Aorta (tissue), 5 donors: ENCODE measurements around the gene FANCI. TPM values are rescaled to one million over a fixed set of nuclear protein-coding genes. Genes with fewer than 3 reads are reported as not detected.

Source experiments
- ATAC-seq: fragments of 200-7000 bp; cut with Tn5 transposase; one replicate; pipeline ENCODE4 v1.9.1; 2022; ENCODE audit warnings: moderate library complexity; ENCODE audit not compliant: low FRiP score
- DNase-seq, 2 donors: peaks; one replicate each; pipeline ENCODE4 v3.0.0-alpha.2; 2020
- H3K27ac ChIP-seq, 2 donors: one replicate each; pipeline ENCODE4 v1.5.1; 2013; ENCODE audit warnings: low read length in 2 of 2, mild to moderate bottlenecking in 2 of 2, moderate library complexity in 2 of 2, control low read depth in 1 of 2, inconsistent platforms in 1 of 2, low read depth in 1 of 2
- H3K27me3 ChIP-seq, 2 donors: one replicate each; pipeline ENCODE4 v1.6.1; 2013; ENCODE audit warnings: control low read depth in 1 of 2, low read length in 1 of 2, mild to moderate bottlenecking in 1 of 2, moderate library complexity in 1 of 2; ENCODE audit not compliant: insufficient read depth in 2 of 2, control insufficient read depth in 1 of 2
- H3K36me3 ChIP-seq, 2 donors: one replicate each; pipeline ENCODE4 v1.6.1; 2013; ENCODE audit warnings: control low read depth in 1 of 2, low read length in 1 of 2, mild to moderate bottlenecking in 1 of 2; ENCODE audit not compliant: insufficient read depth in 2 of 2, control insufficient read depth in 1 of 2
- H3K4me1 ChIP-seq, 2 donors: one replicate each; pipeline ENCODE4 v1.6.1; 2013; ENCODE audit warnings: low read length in 2 of 2, control low read depth in 1 of 2, mild to moderate bottlenecking in 1 of 2, moderate library complexity in 1 of 2; ENCODE audit not compliant: insufficient read depth in 2 of 2, control insufficient read depth in 1 of 2
- H3K4me3 ChIP-seq, 2 donors: one replicate each; pipeline ENCODE4 v1.5.1; 2013; ENCODE audit warnings: low read length in 2 of 2, control low read depth in 1 of 2, mild to moderate bottlenecking in 1 of 2
- H3K9me3 ChIP-seq: one replicate; pipeline ENCODE4 v1.6.1; 2013; ENCODE audit warnings: mild to moderate bottlenecking, low read length; ENCODE audit not compliant: control insufficient read depth
- WGBS, 2 donors: extraction: QIAGEN DNeasy Blood & Tissue Kit; methylation state at CpG; one replicate each; pipeline ENCODE4 v1.1.7; 2013; 5-methylcytosine and 5-hydroxymethylcytosine counted together
- intact Hi-C, 2 donors: fragments of 100-400 bp; cut with DNase I; formaldehyde crosslinking; loops; one replicate each; pipeline versions ENCODE4 v1.14.2 to v1.15.0; 2022
- polyA plus RNA-seq, 2 donors: library from polyadenylated mRNA; stranded (reverse); fragments of 200-250 nt; gene quantifications; one replicate each; pipeline ENCODE4 v1.2.3, GENCODE V29; 2013
- total RNA-seq, 2 donors: library from RNA; stranded (reverse); fragmentation: NEBNext Ultra II Directional; extraction: Animal tissue kit (Norgen Biotek cat#: 25700); gene quantifications; one replicate each; pipeline ENCODE4 v1.2.1, GENCODE V29; 2021
- donor health status: healthy with polysubstance abuse.
- donor health status: Bipolar disorder and iron deficiency.
- donor health status: DM: no; HTN: no; CAD: no.
- donor health status: DM: no; HTN: no; CAD: no.
- donor health status: DM: yes; HTN: yes; CAD: no.

FANCI gene
- total and polyA plus RNA-seq, 4 donors, result 1.3 to 9.1 (median 5.0) TPM

GRCh38 chr15:89335298-89336041 lies 91.7 kb downstream of the FANCI start:
- Histone ChIP-seq H3K36me3 (no peaks in the 10 kb centered on the region), H3K4me1 (no peaks in the 10 kb centered on the region), H3K9me3 (no peaks in the 10 kb centered on the region), H3K4me3 (peak overlapping the region; percentile 2 to 15), H3K27ac (peak overlapping the region in 1 of 2 donors; percentile 20), H3K27me3 (no peaks in the 10 kb centered on the region)
- peak; percentile 23 for ATAC-seq
- WGBS, 2 donors, result 5% methylated on average over 40 of the region's 40 CpGs
- intact Hi-C loops, result no loop called here
- DNase-seq, result peak in 1 of 2 donors; percentile 81

- Histone ChIP-seq H3K9me3 (no peaks in the 10 kb centered on the region), H3K36me3 (no peaks in the 10 kb centered on the region), H3K4me3 (no peak overlapping the region), H3K27me3 (no peaks in the 10 kb centered on the region), H3K27ac (no peak overlapping the region), H3K4me1 (no peaks in the 10 kb centered on the region)
- intact Hi-C loops, result no loop called here
- WGBS, 2 donors, result 76 to 78% methylated on average over 6 of the region's 6 CpGs
- DNase-seq, result peak; percentile 11 to 28
- ATAC-seq, result no peak
Measured at GRCh38 chr15:89338036-89338435, 94.3 kb downstream of the FANCI start.

GRCh38 chr15:89340573-89340972 lies 96.8 kb downstream of the FANCI start:
- intact Hi-C loops, result no loop called here
- Histone ChIP-seq H3K9me3 (no peaks in the 10 kb centered on the region), H3K4me1 (no peaks in the 10 kb centered on the region), H3K4me3 (no peak overlapping the region), H3K36me3 (no peaks in the 10 kb centered on the region), H3K27me3 (no peaks in the 10 kb centered on the region), H3K27ac (no peak overlapping the region)
- ATAC-seq, result no peak
- 70 to 71% methylated on average over 7 of the region's 7 CpGs for WGBS, 2 donors
- DNase-seq, result peak; percentile 9 to 51

GRCh38 chr15:89341316-89342005 lies 97.7 kb downstream of the FANCI start:
- intact Hi-C loops, result no loop called here
- Histone ChIP-seq H3K27me3 (no peaks in the 10 kb centered on the region), H3K36me3 (no peaks in the 10 kb centered on the region), H3K9me3 (no peaks in the 10 kb centered on the region), H3K27ac (no peak overlapping the region), H3K4me3 (no peak overlapping the region), H3K4me1 (no peaks in the 10 kb centered on the region)
- ATAC-seq (no peak), DNase-seq (peak; percentile 29 to 67)
- 66 to 75% methylated on average over 8 of the region's 8 CpGs for WGBS, 2 donors

- DNase-seq, result peak in 1 of 2 donors; percentile 22
- no peaks in the 10 kb centered on the region for H3K9me3 ChIP-seq
- no peaks in the 10 kb centered on the region for H3K4me1 ChIP-seq
- intact Hi-C loops, result no loop called here
- no peak overlapping the region for H3K27ac ChIP-seq
- no peak overlapping the region for H3K4me3 ChIP-seq
- WGBS, 2 donors, result 91 to 93% methylated on average over 3 of the region's 3 CpGs
- no peak for ATAC-seq
- no peaks in the 10 kb centered on the region for H3K36me3 ChIP-seq
- no peaks in the 10 kb centered on the region for H3K27me3 ChIP-seq
Measured at GRCh38 chr15:89342840-89343239, 99.1 kb downstream of the FANCI start.

- Histone ChIP-seq H3K36me3 (no peaks in the 10 kb centered on the region), H3K27me3 (no peaks in the 10 kb centered on the region), H3K9me3 (no peaks in the 10 kb centered on the region), H3K27ac (no peak overlapping the region), H3K4me1 (no peaks in the 10 kb centered on the region), H3K4me3 (no peak overlapping the region)
- intact Hi-C loops, result no loop called here
- WGBS, 2 donors, result 79 to 90% methylated on average over 4 of the region's 4 CpGs
- no peak for DNase-seq
- ATAC-seq, result no peak
Measured at GRCh38 chr15:89345248-89345647, 101.5 kb downstream of the FANCI start.

- ATAC-seq (no peak), DNase-seq (peak in 1 of 2 donors; percentile 26)
- 37 to 41% methylated on average over 10 of the region's 10 CpGs for WGBS, 2 donors
- Histone ChIP-seq H3K4me3 (no peak overlapping the region), H3K4me1 (no peaks in the 10 kb centered on the region), H3K27me3 (no peaks in the 10 kb centered on the region), H3K36me3 (no peaks in the 10 kb centered on the region), H3K9me3 (no peaks in the 10 kb centered on the region), H3K27ac (no peak overlapping the region)
- intact Hi-C loops, result no loop called here
Measured at GRCh38 chr15:89346516-89347231, 102.9 kb downstream of the FANCI start.

GRCh38 chr15:89349206-89349558 lies 105.4 kb downstream of the FANCI start:
- Histone ChIP-seq H3K27me3 (no peaks in the 10 kb centered on the region), H3K4me1 (no peaks in the 10 kb centered on the region), H3K4me3 (no peak overlapping the region), H3K9me3 (no peaks in the 10 kb centered on the region), H3K36me3 (no peaks in the 10 kb centered on the region), H3K27ac (no peak overlapping the region)
- DNase-seq (peak; percentile 28 to 29), ATAC-seq (no peak)
- intact Hi-C loops, result no loop called here
- WGBS, 2 donors, result 71 to 72% methylated on average over 5 of the region's 5 CpGs
